BE2C (cell line): Measurements from ENCODE around the gene ANO2.

Experiments used
- DNase-seq: peaks from one replicate; pipeline ENCODE4 v3.0.0-alpha.2; 2020
- H3K27me3 ChIP-seq: fragments of 250-450 bp; sonication (Bioruptor Pico); 2 replicates; pipeline ENCODE4 v1.5.1; 2020; ENCODE audit warnings: mild to moderate bottlenecking
- H3K36me3 ChIP-seq: fragments of 250-450 bp; sonication (Bioruptor Pico); 2 replicates; pipeline ENCODE4 v1.5.1; 2020; ENCODE audit warnings: mild to moderate bottlenecking
- H3K4me1 ChIP-seq: fragments of 250-450 bp; sonication (Bioruptor Pico); 2 replicates; pipeline ENCODE4 v1.5.1; 2020
- H3K4me3 ChIP-seq: 2 replicates; pipeline ENCODE4 v1.5.1; 2011; ENCODE audit warnings: low read depth, low read length
- H3K9me3 ChIP-seq: fragments of 250-450 bp; sonication (Bioruptor Pico); 2 replicates; pipeline ENCODE4 v1.5.1; 2020
- CTCF ChIP-seq: IDR thresholded peaks from 2 replicates; pipeline ENCODE4 v1.5.1; 2012; ENCODE audit warnings: mild to moderate bottlenecking, low read depth, low read length

Gene ANO2

GRCh38 chr12:5972387-5972786 is 27.3 kb upstream of the ANO2 start:
- Histone ChIP-seq H3K4me3 (no peak overlapping the region), H3K4me1 (no peaks in the 10 kb centered on the region), H3K27me3 (peaks cover 76% of the 10 kb centered on the region), H3K36me3 (no peaks in the 10 kb centered on the region), H3K9me3 (no peaks in the 10 kb centered on the region)
- DNase-seq: no peak
- no peak for TF ChIP-seq CTCF

- Histone ChIP-seq H3K4me3 (no peak overlapping the region), H3K27me3 (peaks cover 68% of the 10 kb centered on the region), H3K36me3 (no peaks in the 10 kb centered on the region), H3K9me3 (no peaks in the 10 kb centered on the region), H3K4me1 (no peaks in the 10 kb centered on the region)
- no peak for DNase-seq
- TF ChIP-seq CTCF: no peak
Measured at GRCh38 chr12:5971194-5971850, 26.3 kb upstream of the ANO2 start.

GRCh38 chr12:5969974-5970690 is 25.1 kb upstream of the ANO2 start:
- TF ChIP-seq CTCF: peak; percentile 17; the same call in 1 of the 2 replicates
- Histone ChIP-seq H3K9me3 (no peaks in the 10 kb centered on the region), H3K4me3 (no peak overlapping the region), H3K4me1 (no peaks in the 10 kb centered on the region), H3K36me3 (no peaks in the 10 kb centered on the region), H3K27me3 (peaks cover 56% of the 10 kb centered on the region)
- no peak for DNase-seq

- no peaks in the 10 kb centered on the region for H3K9me3 ChIP-seq
- TF ChIP-seq CTCF: no peak
- H3K36me3 ChIP-seq: no peaks in the 10 kb centered on the region
- peaks cover 48% of the 10 kb centered on the region for H3K27me3 ChIP-seq
- no peak for DNase-seq
- H3K4me1 ChIP-seq: no peaks in the 10 kb centered on the region
- H3K4me3 ChIP-seq: no peak overlapping the region
Measured at GRCh38 chr12:5969156-5969973, 24.3 kb upstream of the ANO2 start.

GRCh38 chr12:5967645-5968415 is 22.8 kb upstream of the ANO2 start:
- Histone ChIP-seq H3K36me3 (no peaks in the 10 kb centered on the region), H3K4me3 (no peak overlapping the region), H3K27me3 (peaks cover 33% of the 10 kb centered on the region), H3K9me3 (no peaks in the 10 kb centered on the region), H3K4me1 (no peaks in the 10 kb centered on the region)
- TF ChIP-seq CTCF: no peak
- DNase-seq: no peak
